Thymus (tissue), 11 donors: ENCODE measurements around the gene PCIF1. TPM values are rescaled to one million over a fixed set of nuclear protein-coding genes. Genes with fewer than 3 reads are reported as not detected.

ENCODE experiments used
- DNase-seq, 9 donors: peaks; one replicate each; pipeline ENCODE4 v3.0.0-alpha.2; 2013; ENCODE audit warnings: low spot score in 9 of 9, low read depth in 6 of 9, missing footprints in 1 of 9
- H3K27ac ChIP-seq, 2 donors: one replicate each; pipeline ENCODE4 v1.5.1; 2013; ENCODE audit warnings: control low read depth in 1 of 2, low read depth in 1 of 2, low read length in 1 of 2, mild to moderate bottlenecking in 1 of 2, moderate library complexity in 1 of 2
- H3K27me3 ChIP-seq, 2 donors: one replicate each; pipeline ENCODE4 v1.5.1; 2013; ENCODE audit warnings: low read length in 1 of 2; ENCODE audit not compliant: control insufficient read depth in 2 of 2, insufficient read depth in 1 of 2
- H3K36me3 ChIP-seq, 2 donors: one replicate each; pipeline ENCODE4 v1.5.1; 2013; ENCODE audit warnings: low read length in 1 of 2, mild to moderate bottlenecking in 1 of 2, moderate library complexity in 1 of 2; ENCODE audit not compliant: control insufficient read depth in 2 of 2, insufficient read depth in 2 of 2
- H3K4me1 ChIP-seq, 2 donors: one replicate each; pipeline ENCODE4 v1.5.1; 2013; ENCODE audit warnings: low read length in 2 of 2; ENCODE audit not compliant: control insufficient read depth in 2 of 2, insufficient read depth in 2 of 2
- H3K4me3 ChIP-seq, 2 donors: one replicate each; pipeline ENCODE4 v1.5.1; 2013; ENCODE audit warnings: low read length in 2 of 2, control low read depth in 1 of 2, mild to moderate bottlenecking in 1 of 2
- H3K9me3 ChIP-seq, 2 donors: one replicate each; pipeline ENCODE4 v1.5.1; 2013; ENCODE audit warnings: low read length in 1 of 2, mild to moderate bottlenecking in 1 of 2; ENCODE audit not compliant: control insufficient read depth in 2 of 2, insufficient read depth in 1 of 2
- WGBS: extraction: QIAGEN DNeasy Blood & Tissue Kit; methylation state at CpG from one replicate; pipeline ENCODE4 v1.1.7; 2013; 5-methylcytosine and 5-hydroxymethylcytosine counted together
- polyA plus RNA-seq: library from polyadenylated mRNA; stranded (reverse); fragments of 200-250 nt; gene quantifications from one replicate; pipeline ENCODE4 v1.2.3, GENCODE V29; 2013
- total RNA-seq: library from RNA; stranded (reverse); fragments of 120-200 nt; gene quantifications from one replicate; pipeline ENCODE4 v1.2.4, GENCODE V29; 2013
- donor health status: healthy.

Gene PCIF1
- total and polyA plus RNA-seq, 2 donors: 13.9 to 37.4 TPM

DNA sequence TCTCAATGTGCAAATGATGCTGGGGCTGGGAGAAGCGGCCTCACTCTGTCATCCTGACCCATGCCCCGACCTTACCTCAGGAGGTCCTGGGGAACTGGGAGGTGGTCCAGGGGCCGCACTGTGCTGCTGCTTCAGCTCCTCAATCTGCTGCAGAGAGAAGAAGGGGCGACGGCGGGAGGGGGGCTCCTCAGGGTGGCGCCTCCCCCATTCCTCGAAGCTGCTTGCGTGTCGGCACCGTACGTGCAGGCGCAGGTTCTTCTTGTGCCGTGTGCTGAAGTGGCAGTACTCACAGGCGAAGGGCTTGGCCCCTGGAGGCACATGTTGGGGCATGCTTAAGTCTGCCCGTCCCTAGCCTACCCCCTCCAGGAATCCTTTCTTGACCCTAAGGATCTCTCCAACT, 24.6 kb downstream of the PCIF1 start:
- Histone ChIP-seq H3K36me3 (peaks cover 64 to 69% of the 10 kb centered on the region in 2 donors), H3K27me3 (no peaks in the 10 kb centered on the region), H3K9me3 (no peaks in the 10 kb centered on the region), H3K27ac (no peak overlapping the region), H3K4me1 (no peaks in the 10 kb centered on the region), H3K4me3 (no peak overlapping the region)
- WGBS: 91% methylated on average over 16 of the region's 16 CpGs
- no peak for DNase-seq

DNA sequence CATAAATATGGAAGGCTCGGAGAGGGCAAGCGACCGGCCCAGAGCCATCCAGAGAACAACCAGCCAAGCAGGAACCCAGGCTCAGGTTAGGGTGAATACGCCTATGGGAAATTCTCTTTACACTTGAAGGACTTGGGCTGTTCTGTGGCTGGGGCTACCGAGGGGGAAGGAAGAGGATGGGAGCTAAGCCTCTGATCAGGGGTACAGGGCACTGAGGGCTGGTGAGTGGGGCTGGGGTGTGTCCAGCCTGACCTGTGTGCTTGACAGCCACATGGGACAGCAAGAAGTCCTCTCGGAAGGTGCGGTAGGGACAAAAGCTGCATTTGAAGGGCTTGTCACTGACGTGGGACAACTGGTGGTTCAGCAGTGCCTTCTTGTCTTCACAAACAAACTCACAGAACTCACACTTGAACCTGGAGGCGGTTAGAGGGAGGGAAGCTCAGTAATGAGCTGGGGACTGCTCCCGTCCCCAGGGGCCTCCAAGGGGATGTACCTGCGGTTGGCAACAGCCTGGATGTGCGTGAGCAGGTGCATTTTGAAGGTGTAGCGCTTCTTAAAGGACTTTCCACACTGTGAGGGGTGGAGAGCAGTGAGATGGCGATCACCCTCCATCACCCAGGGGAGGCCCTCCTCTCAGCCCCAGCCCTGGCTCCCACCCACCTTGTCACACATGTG, 25.6 kb downstream of the PCIF1 start:
- whole genome bisulfite sequencing: 98% methylated on average over 14 of the region's 14 CpGs
- H3K27me3 ChIP-seq: no peaks in the 10 kb centered on the region
- peak overlapping the region in 1 of 2 donors; percentile 11 for H3K27ac ChIP-seq
- DNase-seq: no peak
- H3K9me3 ChIP-seq: no peaks in the 10 kb centered on the region
- H3K4me1 ChIP-seq: no peaks in the 10 kb centered on the region
- no peak overlapping the region for H3K4me3 ChIP-seq
- H3K36me3 ChIP-seq: peaks cover 71 to 79% of the 10 kb centered on the region in 2 donors

DNA sequence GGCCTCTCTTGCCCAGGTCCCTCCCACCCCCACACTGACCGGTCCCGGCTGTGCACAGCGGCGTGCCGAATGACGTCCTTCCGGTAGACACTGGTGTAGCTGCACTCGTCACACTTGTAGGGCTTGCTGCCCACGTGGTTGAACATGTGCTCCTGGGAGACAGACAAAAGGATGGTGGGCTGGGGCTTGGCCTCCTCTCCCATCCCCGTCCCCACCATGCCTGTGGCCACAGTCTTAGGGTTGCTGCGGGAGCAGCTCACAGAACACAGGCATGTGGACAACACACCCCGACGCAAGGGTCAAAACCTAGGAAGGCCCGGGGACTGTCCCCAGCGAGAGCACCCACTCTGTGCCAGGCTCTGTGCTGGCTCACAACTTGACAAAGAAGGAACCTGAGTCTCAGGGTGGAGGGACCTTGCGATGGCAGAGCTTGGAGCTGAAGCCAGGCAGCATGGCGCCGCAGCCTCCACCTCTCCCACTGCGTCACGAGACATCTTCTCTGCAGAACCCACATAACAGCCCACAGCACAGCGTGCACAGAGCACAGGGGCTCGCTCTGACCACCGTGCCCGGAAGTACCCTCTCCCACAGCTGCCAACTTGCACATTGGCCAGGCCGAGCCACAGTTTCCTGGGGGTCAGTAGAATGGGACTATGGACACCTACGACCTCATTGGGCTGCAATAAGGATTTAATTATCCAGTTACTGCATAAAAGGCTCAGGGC, 27.7 kb downstream of the PCIF1 start:
- H3K27me3 ChIP-seq: no peaks in the 10 kb centered on the region
- H3K36me3 ChIP-seq: peaks cover 82 to 89% of the 10 kb centered on the region in 2 donors
- H3K9me3 ChIP-seq: no peaks in the 10 kb centered on the region
- DNase-seq: no peak
- H3K27ac ChIP-seq: no peak overlapping the region
- no peak overlapping the region for H3K4me3 ChIP-seq
- WGBS: 96% methylated on average over 26 of the region's 26 CpGs
- H3K4me1 ChIP-seq: no peaks in the 10 kb centered on the region

DNA sequence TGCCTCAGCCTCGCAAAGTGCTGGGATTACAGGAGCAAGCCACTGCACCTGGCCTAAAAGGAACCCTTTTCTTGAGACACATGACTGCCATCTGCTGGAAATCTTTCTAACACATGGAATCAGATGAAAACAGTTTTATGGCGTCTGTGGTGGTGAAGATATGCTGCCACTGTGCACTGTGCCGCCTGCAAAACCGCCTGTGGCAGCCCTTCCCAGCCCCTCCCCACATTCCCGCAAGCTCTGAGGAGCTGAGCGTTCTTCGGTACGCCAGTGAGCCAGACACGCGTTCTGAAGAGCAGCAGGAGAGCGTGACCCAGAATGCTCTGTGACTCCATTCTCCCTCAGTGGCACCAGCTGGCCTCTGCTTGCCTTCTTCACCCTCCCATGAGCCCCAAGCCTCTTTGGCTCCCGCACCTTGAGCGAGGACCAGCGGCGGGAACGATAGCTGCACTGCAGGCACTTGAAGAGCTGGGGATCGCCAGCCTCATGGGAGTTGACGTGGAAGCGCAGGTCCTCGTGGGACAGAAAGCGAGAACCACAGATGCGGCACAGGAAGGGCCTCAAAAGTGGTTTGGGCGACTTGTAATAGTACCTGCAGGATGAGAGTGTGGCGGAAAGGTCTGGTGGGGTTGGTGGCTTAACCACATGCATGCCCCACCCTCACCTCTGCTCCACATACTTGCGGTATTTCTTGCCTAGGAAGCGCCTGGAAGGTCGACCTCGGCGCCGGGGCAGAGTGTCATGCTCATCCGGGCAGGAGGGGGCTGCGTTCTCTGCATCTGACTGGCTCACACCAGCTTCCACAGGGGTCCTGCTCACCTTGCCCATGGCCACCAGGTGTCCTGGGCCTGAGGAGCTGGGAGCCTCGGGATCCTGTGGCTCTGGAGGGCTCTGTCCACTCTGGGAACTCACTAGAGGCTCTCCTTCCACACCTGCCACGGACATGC, 28.8 kb downstream of the PCIF1 start:
- peak in 7 of 9 donors; percentile 32 to 73 (median 44) for DNase-seq
- no peaks in the 10 kb centered on the region for H3K9me3 ChIP-seq

GRCh38 chr20:45964006-45964400, 29.5 kb downstream of the PCIF1 start:
- H3K4me3 ChIP-seq: no peak overlapping the region
- no peak overlapping the region for H3K27ac ChIP-seq
- H3K27me3 ChIP-seq: no peaks in the 10 kb centered on the region
- H3K36me3 ChIP-seq: peaks cover 82 to 90% of the 10 kb centered on the region in 2 donors
- 97% methylated on average over 9 of the region's 9 CpGs for WGBS
- DNase-seq: no peak
- no peaks in the 10 kb centered on the region for H3K9me3 ChIP-seq
- no peaks in the 10 kb centered on the region for H3K4me1 ChIP-seq

More for the DNA sequence above, 28.8 kb downstream of the PCIF1 start:
- Histone ChIP-seq H3K27ac (no peak overlapping the region), H3K27me3 (no peaks in the 10 kb centered on the region), H3K36me3 (peaks cover 82 to 90% of the 10 kb centered on the region in 2 donors), H3K4me3 (no peak overlapping the region), H3K4me1 (no peaks in the 10 kb centered on the region)
- WGBS: 93% methylated on average over 34 of the region's 34 CpGs

- no peaks in the 10 kb centered on the region for H3K27me3 ChIP-seq
- peaks cover 74 to 80% of the 10 kb centered on the region in 2 donors for H3K36me3 ChIP-seq
- H3K4me1 ChIP-seq: peaks cover under 1 to 9% of the 10 kb centered on the region in 2 donors
- H3K27ac ChIP-seq: no peak overlapping the region
- H3K9me3 ChIP-seq: no peaks in the 10 kb centered on the region
- no peak for DNase-seq
- no peak overlapping the region for H3K4me3 ChIP-seq
- WGBS: 97% methylated on average over 18 of the region's 18 CpGs
Observed at GRCh38 chr20:45965169-45966002, 30.9 kb downstream of the PCIF1 start.

DNA sequence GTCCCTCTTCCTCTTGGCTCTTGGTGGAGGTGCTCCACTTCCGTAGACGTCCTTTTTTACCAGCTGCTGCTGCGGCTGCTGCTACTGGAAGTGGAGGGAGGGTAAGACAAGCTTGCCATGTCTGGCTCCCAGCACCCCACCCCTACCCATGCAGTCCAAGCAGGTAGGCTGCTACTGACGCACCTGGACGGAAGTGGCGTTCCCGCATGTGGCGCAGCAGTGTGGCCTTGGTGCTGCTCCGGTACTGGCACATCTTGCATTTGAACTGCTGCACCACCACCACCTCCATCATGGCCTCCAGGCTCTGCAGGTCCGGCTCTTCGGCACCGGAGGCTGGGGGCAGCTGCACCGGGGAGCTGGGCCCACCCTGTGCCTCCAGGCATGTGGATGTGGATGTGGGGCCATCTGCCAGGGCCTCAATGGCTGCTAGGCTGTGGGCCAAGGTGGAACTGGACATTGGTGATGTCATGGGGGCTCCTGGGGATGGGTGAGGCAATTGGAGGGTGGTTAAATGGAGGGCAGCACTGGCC, 33.1 kb downstream of the PCIF1 start:
- DNase-seq: no peak
- H3K4me3 ChIP-seq: no peak overlapping the region
- peaks cover 54 to 58% of the 10 kb centered on the region in 2 donors for H3K36me3 ChIP-seq
- 99% methylated on average over 13 of the region's 13 CpGs for WGBS
- peaks cover 9 to 21% of the 10 kb centered on the region in 2 donors for H3K4me1 ChIP-seq
- H3K9me3 ChIP-seq: no peaks in the 10 kb centered on the region
- H3K27ac ChIP-seq: no peak overlapping the region
- H3K27me3 ChIP-seq: no peaks in the 10 kb centered on the region

DNA sequence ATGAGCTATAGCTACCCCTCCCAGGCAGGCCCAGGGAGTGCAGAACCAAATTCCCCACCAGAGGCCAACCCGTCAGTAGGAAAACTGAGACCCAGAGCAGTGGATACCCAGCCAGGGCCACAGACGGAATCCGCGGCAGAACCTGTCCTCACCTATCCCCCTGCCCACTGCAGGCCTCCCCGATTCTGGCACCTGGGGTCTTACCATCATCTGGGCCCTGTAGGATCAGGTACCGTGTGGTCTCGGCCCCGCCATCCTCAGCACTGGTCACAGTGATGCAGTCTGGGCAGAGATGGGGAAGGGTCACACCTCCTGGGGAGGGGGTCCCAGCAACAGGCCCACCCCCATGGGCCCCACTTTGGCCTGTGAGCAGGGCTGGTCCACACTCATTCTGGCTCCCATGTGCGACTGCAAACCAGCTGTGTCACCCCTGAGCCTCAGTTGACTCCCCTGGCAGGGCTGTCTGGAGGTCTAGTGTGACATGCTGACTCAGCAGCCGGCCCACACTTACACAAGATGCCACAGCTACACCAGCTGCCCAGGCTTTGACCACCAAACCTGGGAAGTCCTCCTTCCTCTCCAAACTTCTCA, 33.7 kb downstream of the PCIF1 start:
- Histone ChIP-seq H3K27ac (no peak overlapping the region), H3K36me3 (peaks cover 50 to 56% of the 10 kb centered on the region in 2 donors), H3K9me3 (no peaks in the 10 kb centered on the region), H3K27me3 (no peaks in the 10 kb centered on the region), H3K4me3 (no peak overlapping the region), H3K4me1 (peaks cover 9 to 24% of the 10 kb centered on the region in 2 donors)
- WGBS: 97% methylated on average over 10 of the region's 10 CpGs
- DNase-seq: no peak
